CD14-positive monocyte (primary cell): ENCODE measurements around the gene TMEM164. TPM values are rescaled to one million over a fixed set of nuclear protein-coding genes. Genes with fewer than 3 reads are reported as not detected.

Source experiments
- DNase-seq, 3 donors: peaks; one replicate each; pipeline ENCODE4 v3.0.0-alpha.2; 2011 to 2022
- H2AFZ ChIP-seq: 2 replicates; pipeline ENCODE4 v1.6.0; 2012; ENCODE audit warnings: mild to moderate bottlenecking, low read depth, low read length, inconsistent platforms; ENCODE audit not compliant: insufficient read depth, poor library complexity, severe bottlenecking
- H3K27ac ChIP-seq, 2 donors: 1 replicate in 1 of 2; 2 replicates in 1 of 2; pipeline ENCODE4 v1.5.1; 2012 to 2013; ENCODE audit warnings: low read length in 2 of 2, control low read depth in 1 of 2, inconsistent platforms in 1 of 2, low read depth in 1 of 2, mild to moderate bottlenecking in 1 of 2
- H3K27me3 ChIP-seq, 2 donors: one replicate each; pipeline versions ENCODE4 v1.6.0 to v1.6.1; 2011 to 2013; ENCODE audit warnings: low read length in 2 of 2; ENCODE audit not compliant: control insufficient read depth in 2 of 2, insufficient read depth in 2 of 2
- H3K36me3 ChIP-seq, 2 donors: replicated peaks in 1 of 2; 1 replicate in 1 of 2; 2 replicates in 1 of 2; pipeline versions ENCODE4 v1.5.1 to v1.6.1; 2012 to 2013; ENCODE audit warnings: low read length in 2 of 2, control low read depth in 1 of 2, inconsistent platforms in 1 of 2, mild to moderate bottlenecking in 1 of 2; ENCODE audit not compliant: insufficient read depth in 2 of 2, control insufficient read depth in 1 of 2
- H3K4me1 ChIP-seq, 2 donors: 1 replicate in 1 of 2; 2 replicates in 1 of 2; pipeline versions ENCODE4 v1.5.1 to v1.6.1; 2012 to 2013; ENCODE audit warnings: low read length in 2 of 2, control low read depth in 1 of 2, inconsistent platforms in 1 of 2, mild to moderate bottlenecking in 1 of 2, moderate library complexity in 1 of 2; ENCODE audit not compliant: insufficient read depth in 2 of 2, control insufficient read depth in 1 of 2
- H3K4me2 ChIP-seq: replicated peaks from 2 replicates; pipeline ENCODE3; 2012; ENCODE audit warnings: low read length, moderate library complexity, mild to moderate bottlenecking; ENCODE audit not compliant: poor library complexity, severe bottlenecking; ENCODE audit errors: extremely low read depth
- H3K4me3 ChIP-seq, 3 experiments: fragments of 200-600 bp in 1 of 3; sonication (generic) in 1 of 3; replicated peaks in 1 of 3; 1 replicate in 2 of 3; 2 replicates in 1 of 3; pipeline ENCODE4 v1.5.1; 2011 to 2013; ENCODE audit warnings: low read length in 3 of 3, mild to moderate bottlenecking in 3 of 3, control low read depth in 2 of 3, low read depth in 2 of 3, inconsistent platforms in 1 of 3, moderate library complexity in 1 of 3
- H3K79me2 ChIP-seq: 2 replicates; pipeline ENCODE4 v1.6.0; 2012; ENCODE audit warnings: mild to moderate bottlenecking, control low read depth, inconsistent platforms, low read length, moderate library complexity; ENCODE audit not compliant: insufficient read depth
- H3K9ac ChIP-seq: 2 replicates; pipeline ENCODE4 v1.6.0; 2017; ENCODE audit warnings: low read length, mild to moderate bottlenecking; ENCODE audit not compliant: insufficient read depth, poor library complexity, severe bottlenecking
- H3K9me3 ChIP-seq, 2 donors: replicated peaks in 1 of 2; 1 replicate in 1 of 2; 2 replicates in 1 of 2; pipeline versions ENCODE4 v1.5.1 to v1.6.1; 2012 to 2013; ENCODE audit warnings: low read length in 2 of 2, control low read depth in 1 of 2; ENCODE audit not compliant: control insufficient read depth in 1 of 2, insufficient read depth in 1 of 2
- H4K20me1 ChIP-seq: 2 replicates; pipeline ENCODE4 v1.6.0; 2012; ENCODE audit warnings: mild to moderate bottlenecking, low read length, control low read depth, moderate library complexity; ENCODE audit not compliant: insufficient read depth
- H3K27ac Mint-ChIP-seq, 7 donors: one replicate each; pipeline ENCODE4 v1.8.0; 2020; ENCODE audit warnings: mild to moderate bottlenecking in 7 of 7, mixed read lengths in 7 of 7, moderate library complexity in 6 of 7, inconsistent platforms in 2 of 7
- H3K27me3 Mint-ChIP-seq, 3 donors: one replicate each; pipeline ENCODE4 v1.8.0; 2021 to 2022; ENCODE audit warnings: low read depth in 3 of 3, mild to moderate bottlenecking in 3 of 3, mixed read lengths in 3 of 3, moderate library complexity in 3 of 3, inconsistent platforms in 1 of 3
- H3K36me3 Mint-ChIP-seq, 2 donors: one replicate each; pipeline ENCODE4 v1.8.0; 2020; ENCODE audit warnings: mixed read lengths in 2 of 2, inconsistent platforms in 1 of 2, mild to moderate bottlenecking in 1 of 2
- H3K4me1 Mint-ChIP-seq: one replicate; pipeline ENCODE4 v1.8.0; 2020; ENCODE audit warnings: mild to moderate bottlenecking, mixed read lengths
- H3K4me3 Mint-ChIP-seq, 2 donors: one replicate each; pipeline ENCODE4 v1.8.0; 2020; ENCODE audit warnings: mild to moderate bottlenecking in 2 of 2, mixed read lengths in 2 of 2, moderate library complexity in 1 of 2
- H3K9me3 Mint-ChIP-seq, 7 donors: one replicate each; pipeline ENCODE4 v1.8.0; 2020 to 2022; ENCODE audit warnings: mixed read lengths in 7 of 7, mild to moderate bottlenecking in 6 of 7, moderate library complexity in 6 of 7, inconsistent platforms in 2 of 7
- CTCF ChIP-seq: fragments of 200-600 bp; IDR thresholded peaks from one replicate; pipeline ENCODE4 v1.8.0; 2022; ENCODE audit warnings: antibody characterized with exemption, mild to moderate bottlenecking
- WGBS: methylation state at CpG from one replicate; pipeline ENCODE4 v1.1.5; 2013; ENCODE audit warnings: missing lambda C conversion rate; ENCODE audit not compliant: insufficient coverage; 5-methylcytosine and 5-hydroxymethylcytosine counted together
- intact Hi-C, 2 donors: fragments of 100-400 bp; cut with micrococcal nuclease; formaldehyde crosslinking; loops; one replicate each; pipeline versions ENCODE4 v1.15.0 to v1.15.1; 2023
- polyA plus RNA-seq, 3 donors: library from polyadenylated mRNA; depleted of rRNA in 1 of 3; unstranded in 2 of 3; stranded (reverse) in 1 of 3; fragments of 300-500 nt in 2 of 3; fragments of >200 nt in 1 of 3; fragmentation: Illumina TruSeq in 2 of 3; gene quantifications; 1 replicate in 2 of 3; 2 replicates in 1 of 3; pipeline ENCODE4 v1.2.3, GENCODE V29; 2012 to 2021

Gene TMEM164
- polyA plus RNA-seq, 3 donors, result 5.3 to 39.5 (median 7.3) TPM

- no peaks in the 10 kb centered on the region for H3K9me3 ChIP-seq
- H3K4me2 ChIP-seq, result no peak overlapping the region
- Mint-ChIP-seq H3K36me3 (peaks cover 4 to 8% of the 10 kb centered on the region in 2 donors), H3K27me3 (no peaks in the 10 kb centered on the region), H3K4me1 (peaks cover 15% of the 10 kb centered on the region), H3K27ac (no peak overlapping the region), H3K9me3 (peaks cover 0 to 1% (median 0%) of the 10 kb centered on the region in 7 donors), H3K4me3 (no peak overlapping the region)
- no CpG with 5 or more reads among the region's 1 CpG for WGBS
- peaks cover 91% of the 10 kb centered on the region for H4K20me1 ChIP-seq
- no peak for DNase-seq
- no peak overlapping the region for H3K9ac ChIP-seq
- H3K36me3 ChIP-seq, result peaks cover 4 to 9% of the 10 kb centered on the region in 2 donors
- no peak overlapping the region for H2AFZ ChIP-seq
- no peak overlapping the region for H3K4me3 ChIP-seq
- H3K27ac ChIP-seq, result peak overlapping the region in 1 of 2 donors; percentile 35
- no peak for TF ChIP-seq CTCF
- peaks cover 8% of the 10 kb centered on the region for H3K79me2 ChIP-seq
- H3K4me1 ChIP-seq, result peaks cover 0 to 8% of the 10 kb centered on the region in 2 donors
- H3K27me3 ChIP-seq, result no peaks in the 10 kb centered on the region
- intact Hi-C loops, result loop anchor here (5.0 kb wide), 2 partner anchors 245 to 250 kb away; no protein-coding TSS in a partner anchor
Measured at GRCh38 chrX:110162131-110162530, 159.2 kb downstream of the TMEM164 start.

- Histone ChIP-seq H3K4me2 (no peak overlapping the region), H3K79me2 (peaks cover 8% of the 10 kb centered on the region), H3K27me3 (no peaks in the 10 kb centered on the region), H2AFZ (no peak overlapping the region), H3K4me3 (no peak overlapping the region), H3K9ac (no peak overlapping the region), H4K20me1 (peaks cover 92% of the 10 kb centered on the region), H3K27ac (no peak overlapping the region), H3K9me3 (no peaks in the 10 kb centered on the region), H3K36me3 (peaks cover 4 to 9% of the 10 kb centered on the region in 2 donors), H3K4me1 (peaks cover 0 to 8% of the 10 kb centered on the region in 2 donors)
- Mint-ChIP-seq H3K4me3 (no peak overlapping the region), H3K4me1 (peaks cover 15% of the 10 kb centered on the region), H3K27me3 (no peaks in the 10 kb centered on the region), H3K36me3 (peaks cover 0 to 4% of the 10 kb centered on the region in 2 donors), H3K9me3 (peaks cover 0 to 1% (median 0%) of the 10 kb centered on the region in 7 donors), H3K27ac (no peak overlapping the region)
- WGBS, result no CpG with 5 or more reads among the region's 1 CpG
- DNase-seq, result no peak
- TF ChIP-seq CTCF, result no peak
- intact Hi-C loops, result loop anchor here (5.0 kb wide), 2 partner anchors 244 to 249 kb away; no protein-coding TSS in a partner anchor
Measured at GRCh38 chrX:110162867-110163266, 160.0 kb downstream of the TMEM164 start.
